H1 (cell line): ENCODE results near the gene SERHL2. TPM values are rescaled to one million over a fixed set of nuclear protein-coding genes. Genes with fewer than 3 reads are reported as not detected.

Experiments
- CTCF ChIA-PET: fragments of 300-600 bp; sonication (Branson Sonifier 250); formaldehyde crosslinking; loops from one replicate; lab custom pipeline; 2021; ENCODE audit not compliant: partially characterized antibody; lab: Charles Lee
- POLR2A ChIA-PET: fragments of 300-600 bp; sonication (Branson Sonifier 250); formaldehyde crosslinking; loops from one replicate; lab custom pipeline; 2021; ENCODE audit warnings: inconsistent platforms; ENCODE audit not compliant: partially characterized antibody; lab: Charles Lee
- DNase-seq, 2 experiments: peaks; one replicate each; pipeline versions ENCODE4 v3.0.0 to v3.0.0-alpha.2; 2010 to 2022; ENCODE audit warnings: low spot score in 2 of 2, low read depth in 1 of 2, mixed read lengths in 1 of 2
- FAIRE-seq: peaks from 2 replicates; lab custom pipeline; 2011; peaks lifted over from hg19 to GRCh38; lab: Jason Lieb, UNC
- H2AFZ ChIP-seq: 2 replicates; pipeline ENCODE4 v1.8.1; 2012; ENCODE audit warnings: low read length, inconsistent platforms
- H2AK5ac ChIP-seq: 2 replicates; pipeline ENCODE4 v1.6.1; 2013; ENCODE audit warnings: low read depth, low read length
- H2BK120ac ChIP-seq: replicated peaks from 2 replicates; pipeline ENCODE3; 2013; ENCODE audit warnings: low read depth, low read length, inconsistent platforms
- H2BK12ac ChIP-seq: 2 replicates; pipeline ENCODE4 v1.6.1; 2013; ENCODE audit warnings: low read depth, low read length
- H2BK15ac ChIP-seq: 2 replicates; pipeline ENCODE4 v1.6.1; 2013; ENCODE audit warnings: low read length
- H2BK20ac ChIP-seq: 2 replicates; pipeline ENCODE4 v1.6.1; 2013; ENCODE audit warnings: low read length
- H2BK5ac ChIP-seq: 2 replicates; pipeline ENCODE4 v1.6.1; 2013; ENCODE audit warnings: low read depth, low read length
- H3K14ac ChIP-seq: 2 replicates; pipeline ENCODE4 v1.6.1; 2013; ENCODE audit warnings: inconsistent platforms; ENCODE audit not compliant: insufficient read length
- H3K18ac ChIP-seq: 2 replicates; pipeline ENCODE4 v1.6.1; 2013; ENCODE audit warnings: low read length; ENCODE audit errors: extremely low read depth
- H3K23ac ChIP-seq: 2 replicates; pipeline ENCODE4 v1.6.1; 2013; ENCODE audit warnings: inconsistent platforms; ENCODE audit not compliant: insufficient read length
- H3K23me2 ChIP-seq: 2 replicates; pipeline ENCODE4 v1.6.1; 2013; ENCODE audit warnings: low read depth, low read length
- H3K27ac ChIP-seq: 2 replicates; pipeline ENCODE4 v1.6.1; 2011; ENCODE audit warnings: low read depth, low read length, inconsistent platforms
- H3K27me3 ChIP-seq, 4 experiments: replicated peaks in 1 of 4; 1 replicate in 1 of 4; 2 replicates in 3 of 4; pipeline versions ENCODE4 v1.6.1 to v1.8.1; 2011 to 2013; ENCODE audit warnings: low read length in 3 of 4, mild to moderate bottlenecking in 3 of 4, inconsistent platforms in 2 of 4, mixed read lengths in 2 of 4, moderate library complexity in 1 of 4; ENCODE audit not compliant: control insufficient read depth in 3 of 4, insufficient read depth in 3 of 4; ENCODE audit errors: extremely low read depth in 1 of 4
- H3K36me3 ChIP-seq, 4 experiments: 2 replicates each; pipeline versions ENCODE4 v1.6.1 to v1.8.1; 2011 to 2013; ENCODE audit warnings: mild to moderate bottlenecking in 4 of 4, low read length in 3 of 4, moderate library complexity in 2 of 4, control low read depth in 1 of 4, inconsistent platforms in 1 of 4; ENCODE audit not compliant: insufficient read depth in 4 of 4, control insufficient read depth in 2 of 4
- H3K4ac ChIP-seq: replicated peaks from 2 replicates; pipeline ENCODE3; 2013; ENCODE audit warnings: low read length, low read depth, mixed read lengths, inconsistent platforms; ENCODE audit not compliant: insufficient read length
- H3K4me1 ChIP-seq, 4 experiments: replicated peaks in 1 of 4; 1 replicate in 1 of 4; 2 replicates in 3 of 4; pipeline versions ENCODE4 v1.6.1 to v1.8.1; 2011 to 2013; ENCODE audit warnings: low read length in 3 of 4, inconsistent platforms in 2 of 4, mixed read lengths in 1 of 4; ENCODE audit not compliant: insufficient read depth in 4 of 4, control insufficient read depth in 3 of 4
- H3K4me2 ChIP-seq, 2 experiments: 2 replicates each; pipeline versions ENCODE4 v1.6.1 to v1.8.1; 2011 to 2013; ENCODE audit warnings: low read depth in 2 of 2, low read length in 2 of 2, control low read depth in 1 of 2, inconsistent platforms in 1 of 2, mild to moderate bottlenecking in 1 of 2; ENCODE audit not compliant: insufficient read depth in 1 of 2
- H3K4me3 ChIP-seq, 4 experiments: fragments of 200-600, 300-600 bp in 1 of 4; sonication (generic), shearing (Covaris generic), sonication (Bioruptor Twin) in 1 of 4; 2 replicates each; pipeline versions ENCODE4 v1.5.1 to v1.8.1; 2011 to 2016; ENCODE audit warnings: low read length in 4 of 4, low read depth in 3 of 4, control low read depth in 2 of 4, inconsistent platforms in 2 of 4, mild to moderate bottlenecking in 2 of 4, mixed read lengths in 1 of 4, moderate library complexity in 1 of 4; ENCODE audit not compliant: insufficient read depth in 2 of 4; ENCODE audit errors: extremely low read depth in 1 of 4
- H3K56ac ChIP-seq: replicated peaks from 2 replicates; pipeline ENCODE3; 2013; ENCODE audit warnings: low read depth, mild to moderate bottlenecking, mixed read lengths, low read length, inconsistent platforms; ENCODE audit not compliant: insufficient read length
- H3K79me1 ChIP-seq: 2 replicates; pipeline ENCODE4 v1.6.1; 2013; ENCODE audit warnings: low read depth, low read length, control low read depth
- H3K79me2 ChIP-seq, 2 experiments: 2 replicates each; pipeline versions ENCODE4 v1.6.1 to v1.8.1; 2012 to 2013; ENCODE audit warnings: low read length in 2 of 2, mild to moderate bottlenecking in 2 of 2, inconsistent platforms in 1 of 2; ENCODE audit not compliant: insufficient read depth in 2 of 2, control insufficient read depth in 1 of 2
- H3K9ac ChIP-seq, 4 experiments: replicated peaks in 1 of 4; 1 replicate in 1 of 4; 2 replicates in 3 of 4; pipeline versions ENCODE4 v1.6.1 to v1.8.1; 2011 to 2013; ENCODE audit warnings: low read depth in 3 of 4, low read length in 3 of 4, control low read depth in 2 of 4, mild to moderate bottlenecking in 2 of 4, moderate library complexity in 2 of 4, inconsistent platforms in 1 of 4; ENCODE audit errors: extremely low read depth in 1 of 4
- H3K9me3 ChIP-seq, 2 experiments: 2 replicates each; pipeline versions ENCODE4 v1.6.1 to v1.8.1; 2012 to 2013; ENCODE audit warnings: mild to moderate bottlenecking in 2 of 2, moderate library complexity in 2 of 2, control low read depth in 1 of 2, inconsistent platforms in 1 of 2, low read depth in 1 of 2, low read length in 1 of 2, mixed read lengths in 1 of 2; ENCODE audit not compliant: insufficient read depth in 2 of 2
- H4K20me1 ChIP-seq, 2 experiments: replicated peaks in 1 of 2; 2 replicates each; pipeline versions ENCODE3 to v1.8.1; 2011 to 2013; ENCODE audit warnings: inconsistent platforms in 2 of 2, low read length in 2 of 2, mild to moderate bottlenecking in 1 of 2; ENCODE audit not compliant: insufficient read depth in 2 of 2, control insufficient read depth in 1 of 2
- H4K5ac ChIP-seq: 2 replicates; pipeline ENCODE4 v1.6.1; 2013; ENCODE audit warnings: low read length, low read depth, mixed read lengths, inconsistent platforms; ENCODE audit not compliant: insufficient read length
- H4K8ac ChIP-seq: 2 replicates; pipeline ENCODE4 v1.8.0; 2013; ENCODE audit warnings: mild to moderate bottlenecking, moderate library complexity, low read length, inconsistent platforms; ENCODE audit not compliant: insufficient read depth; ENCODE audit errors: extremely low read depth
- H4K91ac ChIP-seq: replicated peaks from 2 replicates; pipeline ENCODE3; 2013; ENCODE audit warnings: low read length, mixed read lengths, inconsistent platforms; ENCODE audit not compliant: insufficient read length
- ASH2L ChIP-seq: fragments of 200-600, 300-600 bp; sonication (generic); IDR thresholded peaks from one replicate; pipeline ENCODE4 v1.7.1; 2017; ENCODE audit warnings: low read length
- POLR2A ChIP-seq, 2 experiments: IDR thresholded peaks; 1 replicate in 1 of 2; 2 replicates in 1 of 2; pipeline ENCODE4 v1.6.1; 2011; ENCODE audit warnings: low read depth in 2 of 2, low read length in 2 of 2, mild to moderate bottlenecking in 2 of 2; ENCODE audit errors: control extremely low read depth in 1 of 2
- WGBS, 2 experiments: shearing (Covaris generic) in 1 of 2; methylation state at CpG; one replicate each; pipeline versions ENCODE4 v1.1.6 to v1.1.7; 2013 to 2015; ENCODE audit warnings: low lambda C conversion rate in 2 of 2, mixed read lengths in 2 of 2, inconsistent platforms in 1 of 2, low coverage in 1 of 2, missing lambda C conversion rate in 1 of 2; ENCODE audit not compliant: insufficient replicate concordance in 2 of 2, insufficient coverage in 1 of 2, insufficient read length in 1 of 2; ENCODE audit errors: extremely low coverage in 1 of 2, missing lambda C conversion rate in 1 of 2; 5-methylcytosine and 5-hydroxymethylcytosine counted together
- polyA plus RNA-seq, 7 experiments: library from polyadenylated mRNA; depleted of rRNA in 3 of 7; stranded (reverse) in 5 of 7; unstranded in 2 of 7; fragments of >200 nt in 5 of 7; fragments of 200-250 nt in 2 of 7; gene quantifications; 1 replicate in 5 of 7; 2 replicates in 1 of 7; 4 replicates in 1 of 7; pipeline versions ENCODE4 v1.2.1 to v1.2.3, GENCODE V29; 2011 to 2013; ENCODE audit warnings: missing spikeins in 2 of 7, mixed read lengths in 2 of 7
- total RNA-seq: library from RNA; stranded (reverse); fragmentation: NEBNext Ultra II Directional; extraction: Animal tissue kit (Norgen Biotek cat#: 25700); gene quantifications from 2 replicates; pipeline ENCODE4 v1.2.1, GENCODE V29; 2021

SERHL2 gene
- total and polyA plus RNA-seq, 2 of the 8 experiments (the other 6 are each of a cell fraction or from before 2014, with no cell fraction given), result 0.91 TPM; not detected in 1

- FAIRE-seq, result no peak
- Histone ChIP-seq H2BK120ac (no peak overlapping the region), H3K14ac (no peak overlapping the region), H2AK5ac (no peak overlapping the region), H3K9ac (no peak overlapping the region), H3K27me3 (no peaks in the 10 kb centered on the region), H3K27ac (no peak overlapping the region), H4K5ac (no peak overlapping the region), H3K4ac (no peak overlapping the region), H4K20me1 (peaks cover 0 to 2% of the 10 kb centered on the region in 2 experiments), H3K18ac (no peak overlapping the region), H2AFZ (no peak overlapping the region), H3K23ac (no peak overlapping the region), H2BK5ac (no peak overlapping the region), H2BK15ac (no peak overlapping the region), H4K8ac (no peak overlapping the region), H2BK12ac (no peak overlapping the region), H3K56ac (no peak overlapping the region), H3K79me1 (no peaks in the 10 kb centered on the region), H3K36me3 (peaks cover 2 to 11% (median 6%) of the 10 kb centered on the region in 4 experiments; a peak in 5 of 8 replicates), H3K79me2 (no peaks in the 10 kb centered on the region), H2BK20ac (no peak overlapping the region), H3K9me3 (no peaks in the 10 kb centered on the region), H3K4me2 (no peak overlapping the region), H4K91ac (no peak overlapping the region), H3K23me2 (no peaks in the 10 kb centered on the region), H3K4me3 (no peak overlapping the region), H3K4me1 (peaks cover 0 to 15% (median 7%) of the 10 kb centered on the region in 4 experiments; a peak in 6 of 7 replicates)
- 87% methylated on average over 12 of the region's 15 CpGs; no CpG with 5 or more reads in 1 of the 2 experiments for WGBS, 2 experiments
- POLR2A ChIA-PET, result interaction anchor here (0.7 to 1.0 kb wide), 2 partner anchors 56 to 59 kb away, joined by 3 read pairs; no protein-coding TSS in a partner anchor
- no peak for DNase-seq
- TF ChIP-seq ASH2L, result no peak
- TF ChIP-seq POLR2A (IDR thresholded peaks at IDR 0.05; ENCODE audit: control extremely low read depth in 1 of 2, low read depth in 2 of 2, low read length in 2 of 2), result 0 out of 3 replicates have a peak, but pooled peaks of 1 of the 2 experiments have one; percentile 2
- CTCF ChIA-PET, result no interaction called here
Measured at GRCh38 chr22:42509548-42509947, 44.2 kb upstream of the SERHL2 start.
